GM19324 (cell line): ENCODE data around the gene FAM177B.
"Not testable (repeated sequence)": the region's sequence is repeated elsewhere in the genome, so short reads cannot be mapped to it uniquely, and the experiment has no call there.

Experiments used
- ATAC-seq: cut with Tn5 transposase; IDR thresholded peaks from one replicate; pipeline ENCODE4 v1.9.1; 2021; ENCODE audit warnings: mild to moderate bottlenecking, moderate library complexity; ENCODE audit not compliant: unreplicated experiment, low FRiP score

The FAM177B gene

GRCh38 chr1:222739465-222739864 lies 2.5 kb downstream of the FAM177B start:
- ATAC-seq = peak; percentile 12

DNA sequence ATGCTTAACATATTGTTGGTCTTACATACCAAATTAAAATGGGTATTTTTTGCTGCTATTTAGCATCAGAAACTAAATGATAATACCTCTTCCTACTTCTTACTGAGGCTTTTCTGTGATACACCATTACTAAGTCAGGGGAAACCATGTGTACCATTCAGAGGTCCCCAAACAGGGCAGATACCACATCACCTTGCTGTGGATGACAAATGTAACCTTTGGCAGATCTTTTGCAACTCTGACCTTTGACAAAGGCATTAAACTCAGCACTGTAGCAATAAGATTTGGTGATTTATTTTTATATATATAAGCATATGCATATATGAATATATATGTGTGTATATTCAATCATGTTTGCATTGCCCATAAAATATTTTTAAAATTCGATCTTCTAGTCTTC lies 2.9 kb downstream of the FAM177B start:
- no peak for ATAC-seq

DNA sequence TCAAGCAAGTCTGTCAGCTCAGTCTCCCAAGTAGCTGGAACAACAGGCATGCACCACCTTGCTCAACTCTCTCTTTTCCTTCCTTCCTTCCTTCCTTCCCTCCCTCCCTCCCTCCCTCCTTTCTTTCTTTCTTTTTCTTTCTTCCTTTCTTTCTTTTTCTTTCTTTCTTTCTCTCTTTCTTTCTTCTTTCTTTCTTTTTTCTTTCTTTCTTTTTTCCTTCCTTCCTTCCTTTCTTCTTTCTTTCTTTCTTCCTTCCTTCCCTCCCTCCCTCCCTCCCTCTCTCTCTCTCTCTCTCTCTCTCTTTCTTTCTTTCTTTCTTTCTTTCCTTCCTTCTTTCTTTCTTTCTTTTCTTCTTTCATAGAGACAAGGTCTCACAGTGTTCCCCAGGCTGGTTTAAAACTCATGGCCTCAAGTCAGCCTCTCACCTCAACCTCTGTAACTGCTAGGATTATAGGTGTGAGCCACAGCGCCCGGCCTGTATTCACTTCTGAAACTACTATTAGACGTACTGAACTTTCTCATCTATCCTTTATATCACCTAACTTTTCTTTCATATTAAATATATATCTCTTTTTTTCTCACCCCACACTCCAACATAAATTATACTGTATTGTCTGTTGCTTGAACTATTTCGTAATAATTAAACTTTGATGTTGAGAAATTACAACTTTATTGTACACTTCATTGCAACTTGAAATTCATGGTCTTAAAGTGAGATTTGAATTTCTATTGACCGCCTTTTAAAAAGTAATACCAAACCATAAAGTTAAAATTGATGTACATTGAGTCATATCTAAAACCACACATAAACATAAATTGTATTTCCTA lies 4.8 kb downstream of the FAM177B start:
- ATAC-seq = not testable (repeated sequence)

- ATAC-seq = no peak
Observed at GRCh38 chr1:222749927-222750326, 12.9 kb downstream of the FAM177B start.

DNA sequence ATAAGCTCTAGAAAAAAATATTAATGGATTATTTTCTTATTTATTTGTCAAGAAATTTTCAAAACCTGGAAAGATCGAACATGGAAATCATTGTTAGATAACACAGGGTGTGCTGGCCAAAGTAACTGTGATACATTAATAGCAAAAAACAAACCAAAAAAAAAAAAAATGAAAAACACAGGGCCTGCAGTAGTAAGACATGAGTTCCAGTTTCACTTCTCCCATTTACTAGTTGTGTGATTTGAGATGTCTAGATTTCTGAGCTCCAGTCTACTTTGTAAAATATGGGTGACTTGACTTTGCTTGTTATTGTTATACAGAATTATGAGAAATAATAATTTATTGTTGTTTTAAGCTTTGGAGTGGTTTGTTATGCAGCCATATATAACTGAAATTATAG lies 13.6 kb downstream of the FAM177B start:
- ATAC-seq = peak; percentile 87

GRCh38 chr1:222751255-222751654 lies 14.3 kb downstream of the FAM177B start:
- ATAC-seq = no peak

DNA sequence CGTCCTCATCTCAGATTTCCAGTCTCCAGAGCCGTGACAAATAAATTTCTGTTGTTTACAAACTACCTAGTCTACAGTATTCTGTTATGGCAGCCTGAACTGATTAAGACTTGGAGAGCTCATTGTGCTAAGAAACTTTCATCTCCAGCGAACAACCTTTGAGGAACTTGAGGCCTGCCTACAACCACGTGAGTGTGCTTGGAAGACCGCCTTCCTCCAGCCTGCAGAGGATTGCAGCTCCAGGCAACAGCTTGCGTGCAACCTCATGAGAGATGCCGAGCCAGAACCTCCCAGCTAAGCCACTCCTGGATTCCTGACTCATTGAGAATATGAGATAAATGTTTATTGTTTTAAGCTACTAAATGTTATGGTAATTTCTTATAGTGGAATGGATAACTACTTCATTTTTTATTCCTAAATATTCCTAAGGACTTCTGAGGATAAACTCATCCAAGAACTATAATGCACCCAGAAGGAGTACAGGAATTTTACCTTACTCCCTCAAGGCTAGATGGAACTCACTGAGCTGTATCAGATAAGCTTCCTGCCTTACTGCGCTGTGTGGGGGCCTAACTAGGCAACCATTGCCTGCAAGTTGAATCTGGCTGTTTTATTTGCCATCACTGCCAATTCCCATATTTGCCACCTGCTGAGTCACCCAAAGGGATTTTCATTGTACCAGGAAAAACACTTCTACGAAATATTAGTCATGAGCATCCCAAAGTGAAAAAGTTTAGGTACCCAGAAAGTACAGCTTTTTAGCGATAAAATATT lies 17.6 kb downstream of the FAM177B start:
- ATAC-seq = no peak

DNA sequence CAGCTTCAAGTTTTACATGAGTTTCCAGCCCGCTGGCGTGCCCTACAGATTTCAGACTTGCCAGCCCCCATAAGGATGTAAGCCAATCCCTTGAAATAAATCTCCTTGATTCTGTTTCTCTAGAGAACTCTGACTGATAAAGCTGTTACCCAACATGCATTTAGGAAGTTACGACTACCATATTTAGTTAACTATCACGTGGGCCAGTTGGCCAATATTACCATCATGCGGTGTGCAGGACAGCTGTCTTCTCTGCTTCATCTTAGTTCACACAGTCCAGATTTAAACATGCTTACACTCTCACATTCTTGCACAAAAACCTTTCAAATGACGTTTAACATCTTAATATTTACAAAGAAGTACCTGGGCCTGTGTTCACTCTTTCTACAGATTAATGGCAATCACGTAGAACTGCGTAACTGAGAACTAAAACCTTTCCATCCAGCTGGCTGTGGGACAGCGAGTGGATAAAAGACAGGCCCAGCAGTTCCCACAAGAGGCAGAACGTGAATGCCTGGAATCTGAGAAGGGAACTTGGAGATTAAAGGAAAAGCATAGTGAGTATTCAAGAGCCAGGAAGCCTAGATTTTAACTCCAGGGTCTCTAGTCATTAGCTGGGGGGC lies 20.8 kb downstream of the FAM177B start:
- no peak for ATAC-seq

DNA sequence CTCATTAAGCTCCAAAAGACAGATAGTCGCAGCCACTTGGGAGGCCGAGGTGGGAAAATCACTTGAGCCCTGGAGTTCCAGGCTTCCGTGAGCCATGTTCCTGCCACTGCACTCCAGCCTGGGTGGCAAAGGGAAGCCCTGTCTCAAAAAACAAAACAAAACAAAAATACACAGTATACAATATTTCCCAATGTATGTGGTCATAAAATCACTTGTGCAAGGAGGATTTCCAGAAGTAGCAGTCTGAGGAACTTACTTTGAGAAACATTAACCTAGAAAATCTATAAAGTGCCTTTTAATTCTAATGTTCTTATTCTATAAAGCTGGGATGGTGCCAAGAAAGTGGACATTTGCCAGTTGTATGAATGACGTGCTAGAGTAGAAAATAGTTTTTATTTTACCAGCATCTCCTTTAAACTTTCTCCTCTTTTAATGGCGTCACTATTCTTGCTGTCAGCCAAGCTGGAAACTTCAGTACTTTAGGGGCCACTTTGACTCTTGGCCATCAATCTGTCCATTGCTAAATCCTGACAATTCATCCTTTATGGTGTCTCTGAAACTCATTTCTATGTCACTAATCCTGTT lies 22.5 kb downstream of the FAM177B start:
- ATAC-seq = no peak

- no peak for ATAC-seq
Observed at GRCh38 chr1:222761083-222761482, 24.1 kb downstream of the FAM177B start.

DNA sequence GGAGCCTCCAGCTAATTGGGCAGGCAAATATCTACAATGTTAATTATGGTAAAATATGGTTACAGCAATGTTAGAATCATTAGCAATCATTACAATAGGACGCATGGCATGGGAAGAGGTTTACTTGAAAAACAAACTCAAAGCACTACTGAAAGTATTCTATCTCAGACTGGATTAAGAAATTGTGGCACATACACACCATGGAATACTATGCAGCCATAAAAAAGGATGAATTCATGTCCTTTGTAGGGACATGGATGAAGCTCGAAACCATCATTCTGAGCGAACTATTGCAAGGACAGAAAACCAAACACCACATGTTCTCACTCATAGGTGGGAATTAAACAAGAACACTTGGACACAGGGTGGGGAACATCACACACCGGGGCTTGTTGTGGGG lies 25.2 kb downstream of the FAM177B start:
- ATAC-seq = not testable (repeated sequence)

DNA sequence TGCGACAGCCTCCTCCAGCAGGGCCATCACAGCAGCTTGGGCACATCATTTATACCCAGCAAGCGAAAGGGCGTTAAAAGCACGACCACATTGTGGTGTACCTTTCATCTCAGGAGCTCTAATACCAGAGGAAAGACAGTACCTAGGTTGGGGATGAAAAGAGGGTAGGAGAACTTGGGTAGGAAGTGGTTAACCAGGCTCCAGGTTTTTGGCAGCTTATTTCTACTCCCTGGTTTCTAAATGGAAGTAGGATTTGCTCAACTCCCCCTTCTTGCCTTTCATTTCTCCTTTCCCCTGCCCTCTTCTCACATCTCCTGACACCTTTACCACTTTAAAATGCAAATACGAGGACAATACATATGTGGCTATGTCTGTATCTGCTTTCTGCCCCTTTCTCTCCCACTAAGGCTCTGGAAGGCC lies 30.2 kb downstream of the FAM177B start:
- no peak for ATAC-seq

- ATAC-seq = no peak
Observed at GRCh38 chr1:222768592-222768991, 31.6 kb downstream of the FAM177B start.

GRCh38 chr1:222769181-222769580 lies 32.2 kb downstream of the FAM177B start:
- no peak for ATAC-seq

DNA sequence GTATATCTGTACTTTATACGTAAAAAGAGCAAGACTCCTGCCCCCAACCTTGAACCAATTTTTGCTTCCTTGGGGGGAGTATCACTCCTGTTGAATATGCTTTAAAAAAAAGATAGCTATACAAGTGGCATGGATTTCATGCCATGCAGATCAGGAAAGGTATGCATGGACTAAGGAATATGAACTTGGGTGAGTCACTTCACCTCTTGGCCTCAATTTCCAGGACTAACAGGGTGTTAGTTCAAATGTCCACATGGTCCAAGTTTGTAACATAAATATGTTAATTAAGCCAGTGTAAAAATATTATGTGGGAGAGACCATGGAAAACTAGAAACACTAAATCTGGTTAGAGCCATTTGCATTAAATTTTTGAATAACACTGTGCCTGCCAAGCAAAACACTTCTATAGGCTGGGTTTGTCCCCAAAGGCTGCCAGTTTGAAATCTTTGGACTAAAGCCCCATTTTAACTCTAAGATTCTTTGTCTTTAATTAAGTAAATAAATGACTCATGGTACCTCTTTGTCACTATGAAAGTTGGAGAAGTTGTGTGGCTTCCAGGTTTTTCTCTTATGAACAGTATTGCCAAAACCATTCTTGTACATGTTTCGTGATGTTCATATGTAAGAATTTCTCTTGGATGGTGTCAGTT lies 33.1 kb downstream of the FAM177B start:
- no peak for ATAC-seq

DNA sequence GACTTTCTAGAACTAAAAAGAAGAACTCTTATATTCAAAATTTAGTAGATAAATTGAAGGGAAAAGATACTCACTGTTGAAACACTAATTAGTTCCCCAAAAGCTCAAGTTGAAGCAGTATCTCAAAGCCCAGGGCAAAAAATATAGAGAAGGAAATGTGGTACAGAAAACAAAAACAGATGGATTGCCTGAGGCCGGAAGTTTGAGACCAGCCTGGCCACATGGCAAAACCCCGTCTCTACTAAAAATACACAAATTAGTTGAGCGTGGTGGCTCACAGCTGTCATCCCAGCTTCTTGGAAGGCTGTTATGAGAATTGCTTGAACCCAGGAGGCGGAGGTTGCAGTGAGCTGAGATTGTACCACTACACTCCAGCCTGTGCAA lies 36.0 kb downstream of the FAM177B start:
- ATAC-seq = peak; percentile 85

GRCh38 chr1:222777463-222777862 lies 40.5 kb downstream of the FAM177B start:
- ATAC-seq = no peak

GRCh38 chr1:222777977-222778376 lies 41.0 kb downstream of the FAM177B start:
- ATAC-seq = no peak

DNA sequence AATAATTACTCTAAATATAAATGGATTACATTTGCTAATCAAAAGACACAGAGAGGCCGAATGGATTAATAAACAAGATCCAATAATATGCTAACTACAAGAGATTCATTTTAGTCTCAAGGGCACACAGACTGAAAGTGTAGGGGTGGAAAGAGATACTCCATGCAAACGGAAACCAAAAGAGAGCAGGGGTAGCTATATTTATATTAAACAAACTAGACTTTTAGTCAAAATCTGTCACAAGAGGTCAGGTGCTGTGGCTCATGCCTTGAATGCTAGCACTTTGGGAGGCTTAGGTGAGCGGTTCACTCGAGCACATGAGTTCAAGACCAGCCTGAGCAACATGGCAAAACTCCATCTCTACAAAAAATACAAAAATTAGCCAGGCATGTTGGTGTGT lies 44.2 kb downstream of the FAM177B start:
- ATAC-seq = no peak

DNA sequence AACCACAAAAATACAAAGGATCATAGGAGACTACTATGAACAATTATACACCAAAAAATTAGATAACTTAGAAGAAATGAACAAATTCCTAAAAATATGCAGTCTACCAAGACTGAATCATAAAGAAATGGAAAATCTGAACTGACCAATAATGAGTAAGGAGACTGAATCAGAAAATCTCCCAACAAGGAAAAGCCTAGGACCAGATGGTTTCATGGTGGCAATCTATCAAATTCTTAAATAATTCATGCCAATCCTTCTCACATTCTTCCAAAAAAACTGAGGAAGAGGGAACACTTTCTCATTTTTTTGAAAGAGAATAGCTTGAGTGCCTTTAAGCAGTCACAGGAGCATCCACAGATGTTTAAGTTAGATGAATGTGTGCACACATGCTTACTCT lies 46.0 kb downstream of the FAM177B start:
- ATAC-seq = no peak

- ATAC-seq = no peak
Observed at GRCh38 chr1:222784371-222784770, 47.4 kb downstream of the FAM177B start.
